ENCODE results near the gene CACNA1D.

GRCh38 chr3:53795789-53796560 is 301.6 kb downstream of the CACNA1D start:
- TF ChIP-seq CTCF (IDR thresholded peaks at IDR 0.05) (no peak), POLR2A (IDR thresholded peaks at IDR 0.05) (no peak)

Measured in body of pancreas (tissue), 4 donors.